Measurements from ENCODE around the gene ZNF761.
"Not testable (repeated sequence)": the region's sequence is repeated elsewhere in the genome, so short reads cannot be mapped to it uniquely, and the experiment has no call there.

ZNF761 gene

DNA sequence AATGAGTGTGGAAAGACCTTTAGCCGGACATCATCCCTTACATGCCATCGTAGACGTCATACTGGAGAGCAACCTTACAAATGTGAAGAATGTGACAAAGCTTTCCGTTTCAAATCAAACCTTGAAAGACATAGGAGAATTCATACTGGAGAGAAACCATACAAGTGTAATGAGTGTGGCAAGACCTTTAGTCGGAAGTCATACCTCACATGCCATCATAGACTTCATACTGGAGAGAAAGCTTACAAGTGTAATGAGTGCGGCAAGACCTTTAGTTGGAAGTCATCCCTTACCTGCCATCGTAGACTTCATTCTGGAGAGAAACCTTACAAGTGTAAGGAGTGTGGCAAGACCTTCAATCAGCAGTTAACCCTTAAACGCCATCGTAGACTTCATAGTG is 24.0 kb downstream of the ZNF761 start:
- DNase-seq = no peak

DNA sequence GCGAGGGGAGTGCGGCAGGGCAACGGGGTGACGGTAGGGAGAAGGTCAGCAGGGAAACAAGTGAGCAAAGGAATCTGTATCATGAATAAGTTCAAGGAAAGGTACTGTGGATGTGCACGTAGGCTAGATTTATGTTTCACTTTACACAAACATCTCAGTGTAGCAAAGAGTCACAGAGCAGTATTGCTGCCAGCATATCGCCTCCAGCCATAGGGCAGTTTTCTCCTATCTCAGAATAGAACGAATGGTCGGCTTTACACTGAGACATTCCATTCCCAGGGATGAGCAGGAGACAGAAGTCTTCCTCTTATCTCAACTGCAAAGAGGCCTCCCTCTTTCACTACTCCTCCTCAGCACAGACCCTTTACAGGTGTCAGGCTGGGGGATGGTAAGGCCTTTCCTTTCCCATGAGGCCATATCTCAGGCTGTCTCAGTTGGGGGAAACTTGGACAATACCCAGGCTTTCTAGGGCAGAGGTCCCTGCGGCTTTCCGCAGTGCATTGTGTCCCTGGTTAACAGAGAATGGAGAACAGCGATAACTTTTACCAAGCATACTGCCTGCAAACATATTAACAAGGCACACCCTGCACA is 28.4 kb downstream of the ZNF761 start:
- not testable (repeated sequence) for DNase-seq

DNA sequence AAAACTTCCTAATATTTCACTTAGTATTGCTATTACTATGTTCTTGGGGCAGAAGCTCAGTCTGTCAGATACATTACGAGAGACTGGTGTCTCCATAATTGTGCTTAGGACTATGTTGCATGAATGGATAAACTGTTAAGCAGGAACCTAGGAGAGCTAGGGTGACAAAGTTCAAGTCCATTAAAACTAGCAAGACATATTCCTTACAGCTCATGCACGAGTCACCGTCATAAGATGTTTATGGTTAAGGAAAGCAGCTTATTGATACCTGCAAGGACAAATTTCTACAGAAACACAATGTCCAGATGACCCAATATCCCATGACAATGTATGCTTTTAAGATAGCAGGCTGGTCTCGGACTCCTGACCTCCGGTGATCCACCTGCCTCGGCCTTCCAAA is 30.1 kb downstream of the ZNF761 start:
- DNase-seq = no peak

DNA sequence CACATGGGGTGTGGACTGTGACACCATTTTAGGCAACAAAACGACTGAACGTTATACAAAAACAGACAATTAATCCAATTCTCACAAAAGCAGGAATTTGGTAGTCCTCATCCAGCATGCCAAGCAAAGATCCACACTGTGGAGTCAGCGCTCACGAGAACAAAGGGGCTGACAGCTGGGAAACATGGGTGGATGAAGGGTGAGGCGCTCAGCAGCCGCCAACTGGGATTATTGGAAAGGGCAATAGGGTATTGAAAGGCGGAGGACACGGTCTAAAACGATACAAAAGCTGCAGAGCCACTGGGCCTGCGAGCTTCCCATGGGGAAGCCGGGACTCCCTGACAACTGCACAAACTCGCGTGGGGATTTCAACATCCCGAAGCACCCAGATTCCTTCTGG is 31.1 kb downstream of the ZNF761 start:
- DNase-seq = peak in 2 of 58 donors; percentile 30 to 36

DNA sequence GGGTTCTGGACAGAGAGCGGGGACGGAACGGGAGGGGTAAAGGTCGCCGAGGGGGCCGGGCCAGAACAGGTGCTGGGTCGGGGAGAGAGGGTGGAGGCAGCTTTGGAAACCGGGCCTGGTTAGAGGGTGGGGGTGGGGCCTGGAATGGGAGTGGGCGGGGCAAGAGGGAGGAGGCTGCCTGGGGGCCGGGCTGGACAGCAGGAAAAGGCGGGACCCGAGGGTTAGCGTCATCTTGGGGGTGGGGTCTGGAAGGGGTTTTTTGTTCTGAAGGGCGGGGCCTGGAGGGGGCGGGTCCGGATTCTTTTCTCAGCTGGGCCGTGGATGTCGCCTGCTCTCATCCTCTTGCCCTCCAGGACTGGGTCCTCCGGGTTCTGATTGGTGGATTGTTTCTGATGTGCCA is 31.5 kb downstream of the ZNF761 start:
- peak in 53 of 58 donors; percentile 0 to 88 (median 66) for DNase-seq

DNA sequence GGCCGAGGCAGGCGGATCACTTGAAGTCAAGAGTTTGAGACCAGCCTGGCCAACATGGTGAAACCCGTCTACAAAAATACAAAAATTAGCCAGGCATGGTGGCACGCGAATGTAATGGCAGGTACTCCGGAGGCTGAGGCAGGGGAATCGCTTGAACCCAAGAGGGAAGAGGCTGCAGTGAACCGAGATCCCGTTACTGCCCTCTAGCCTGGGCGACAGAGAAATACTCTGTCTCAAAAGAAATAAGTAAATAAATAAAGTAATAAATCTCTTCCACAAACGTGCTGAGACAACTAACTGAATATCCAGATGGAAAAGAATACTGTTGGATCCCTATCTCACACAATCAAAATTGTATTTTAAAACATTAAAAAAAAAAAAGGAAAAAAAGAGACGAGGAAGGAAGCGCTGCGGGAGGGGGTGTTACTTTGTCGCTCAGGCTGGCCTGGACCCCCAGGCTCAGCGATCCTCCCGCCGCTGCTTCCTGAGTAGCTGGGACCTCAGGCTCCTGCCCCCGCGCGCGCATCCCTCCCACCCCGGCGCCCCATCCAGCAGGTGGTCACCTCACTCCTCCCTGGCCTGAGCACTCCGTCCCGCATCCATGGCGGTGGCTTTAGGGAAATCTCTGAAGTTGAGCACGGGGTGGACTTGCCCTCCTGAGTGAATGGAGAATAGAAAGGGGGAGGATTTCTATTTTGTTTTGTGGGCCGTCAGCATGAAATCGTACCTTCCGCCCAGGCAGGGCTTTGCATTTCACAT is 35.1 kb downstream of the ZNF761 start:
- DNase-seq = peak in 4 of 58 donors; percentile 7 to 28 (median 19)

DNA sequence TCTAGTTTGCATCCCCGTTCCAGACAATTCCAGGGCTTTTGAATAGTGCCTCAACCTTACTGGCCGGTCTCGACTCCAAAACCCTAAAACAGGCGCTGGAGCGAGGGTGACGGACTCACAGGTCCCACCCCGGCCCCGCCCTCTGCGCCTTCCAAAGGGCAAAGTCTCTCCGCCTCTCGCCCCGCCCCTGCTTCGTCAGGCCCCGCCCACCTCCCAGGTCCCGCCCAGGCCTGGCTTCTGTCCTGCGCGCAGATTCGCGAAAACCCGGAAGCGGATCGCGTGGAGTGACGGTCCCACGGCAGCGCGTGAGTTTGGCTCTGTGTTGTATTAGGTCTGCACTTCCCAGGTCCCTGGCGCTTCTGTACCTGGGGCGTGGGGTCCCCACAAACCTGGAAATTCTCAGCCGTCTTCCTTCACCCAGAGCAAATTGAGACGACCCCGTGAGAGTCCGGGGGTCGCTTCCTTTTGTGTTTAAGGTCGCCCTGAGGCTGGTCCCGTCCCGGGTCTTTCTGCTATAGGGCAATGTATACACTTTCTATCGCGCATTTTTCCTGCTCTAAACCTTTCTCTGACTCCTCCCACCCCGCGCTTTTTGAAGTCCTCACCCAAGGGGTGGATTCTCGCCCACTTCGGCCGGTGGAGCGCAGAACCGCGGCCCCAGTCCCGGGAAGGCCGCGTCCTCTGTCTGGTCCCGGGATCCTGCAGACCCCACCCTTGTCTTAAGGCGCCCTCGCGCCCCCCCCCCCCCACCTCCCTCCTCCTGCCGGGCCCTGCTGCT is 35.9 kb downstream of the ZNF761 start, which contains the start of gene ZNF813:
Gene ZNF813, plus strand, starts transcription at position 249 of the 778 bp plus-strand sequence. CDS start 16,090 bp downstream, outside the sequence.
- DNase-seq = peak in 57 of 58 donors; percentile 3 to 96 (median 85)

DNA sequence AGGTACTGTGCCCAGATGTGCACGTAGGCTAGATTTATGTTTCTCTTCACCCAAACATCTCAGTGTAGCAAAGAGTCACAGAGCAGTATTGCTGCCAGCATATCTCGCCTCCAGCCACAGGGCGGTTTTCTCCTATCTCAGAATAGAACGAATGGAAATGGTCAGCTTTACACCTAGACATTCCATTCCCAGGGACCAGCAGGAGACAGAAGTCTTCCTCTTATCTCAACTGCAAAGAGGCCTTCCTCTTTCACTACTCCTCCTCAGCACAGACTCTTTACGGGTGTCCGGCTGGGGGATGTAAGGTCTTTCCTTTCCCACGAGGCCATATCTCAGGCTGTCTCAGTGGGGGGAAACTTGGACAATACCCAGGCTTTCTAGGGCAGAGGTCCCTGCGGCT is 36.8 kb downstream of the ZNF761 start:
- not testable (repeated sequence) for DNase-seq

DNA sequence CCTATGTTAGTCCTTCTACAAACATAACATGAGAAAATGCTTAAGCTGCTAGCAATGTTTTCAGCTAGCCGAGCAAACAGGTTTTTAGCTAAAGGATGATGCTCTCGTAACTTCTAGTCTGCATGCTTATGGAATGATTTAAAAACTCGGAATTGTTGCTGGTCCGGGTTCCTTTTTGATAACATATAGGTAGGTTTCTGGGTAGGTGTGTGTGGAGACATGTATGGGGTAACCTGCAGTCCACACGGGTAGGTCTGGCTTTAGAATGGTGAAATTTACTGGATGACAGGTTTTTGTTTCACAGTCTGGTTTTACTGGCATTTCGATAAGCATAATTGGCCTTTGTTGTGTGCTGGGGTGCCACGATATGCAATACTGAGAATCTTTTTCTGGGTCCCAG is 40.1 kb downstream of the ZNF761 start:
- no peak for DNase-seq

DNA sequence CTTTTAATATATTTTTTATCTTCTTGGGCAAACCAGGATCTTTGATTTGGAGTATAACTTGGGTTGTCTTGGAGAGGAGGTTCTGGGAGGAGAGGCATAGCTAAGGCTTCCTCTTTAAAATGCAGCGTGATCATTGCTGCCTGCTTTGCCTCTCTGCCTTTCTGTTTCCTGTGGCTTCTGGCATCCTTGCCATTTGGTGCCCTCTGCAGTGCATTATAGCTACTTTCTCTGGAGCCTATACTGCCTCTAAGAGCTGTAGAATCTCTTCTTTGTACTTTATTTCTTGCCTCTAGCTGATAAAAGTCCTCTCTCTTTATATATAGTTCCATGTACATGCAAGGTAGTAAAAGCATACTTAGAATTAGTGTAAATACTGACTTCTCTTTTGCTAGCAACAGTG is 43.0 kb downstream of the ZNF761 start:
- not testable (repeated sequence) for DNase-seq

DNA sequence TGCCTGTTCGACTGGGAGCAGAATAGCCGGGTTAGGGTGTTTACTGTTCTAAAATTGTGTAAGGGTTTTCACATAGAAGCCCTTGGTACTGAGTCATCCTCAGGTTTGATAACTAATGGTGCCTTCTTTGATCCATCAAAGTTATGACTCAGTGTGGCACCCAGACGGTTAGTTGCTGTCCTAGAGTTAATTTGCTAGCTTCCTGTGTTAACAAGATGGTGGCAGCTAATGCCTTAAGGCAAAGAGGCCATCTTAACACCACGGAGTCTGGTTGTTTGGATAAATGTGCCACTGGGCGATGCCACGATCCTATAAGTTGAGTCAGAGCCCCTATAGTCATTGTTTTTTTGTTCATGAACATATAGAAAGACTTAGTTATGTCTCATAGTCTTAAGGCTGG is 43.7 kb downstream of the ZNF761 start:
- not testable (repeated sequence) for DNase-seq

DNA sequence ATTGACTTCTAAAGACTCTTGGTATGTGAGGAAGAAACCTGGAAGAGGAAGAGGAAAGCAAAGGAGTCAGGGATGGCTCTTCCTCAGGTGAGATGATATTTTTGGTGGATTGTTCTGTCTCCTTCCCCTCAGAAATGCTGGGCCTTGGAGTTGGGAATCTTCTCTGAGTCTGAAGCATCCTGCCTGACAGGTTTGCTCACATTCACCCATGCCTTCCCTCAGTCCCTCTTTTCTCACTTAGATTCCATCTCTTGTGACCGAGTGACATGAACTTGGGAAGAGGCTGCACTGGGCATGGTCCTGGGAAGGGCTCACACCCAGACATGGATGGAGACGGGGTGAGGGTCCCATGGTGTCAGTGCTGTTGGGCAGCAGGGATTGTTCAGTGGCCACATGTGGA is 52.0 kb downstream of the ZNF761 start:
- not testable (repeated sequence) for DNase-seq

DNA sequence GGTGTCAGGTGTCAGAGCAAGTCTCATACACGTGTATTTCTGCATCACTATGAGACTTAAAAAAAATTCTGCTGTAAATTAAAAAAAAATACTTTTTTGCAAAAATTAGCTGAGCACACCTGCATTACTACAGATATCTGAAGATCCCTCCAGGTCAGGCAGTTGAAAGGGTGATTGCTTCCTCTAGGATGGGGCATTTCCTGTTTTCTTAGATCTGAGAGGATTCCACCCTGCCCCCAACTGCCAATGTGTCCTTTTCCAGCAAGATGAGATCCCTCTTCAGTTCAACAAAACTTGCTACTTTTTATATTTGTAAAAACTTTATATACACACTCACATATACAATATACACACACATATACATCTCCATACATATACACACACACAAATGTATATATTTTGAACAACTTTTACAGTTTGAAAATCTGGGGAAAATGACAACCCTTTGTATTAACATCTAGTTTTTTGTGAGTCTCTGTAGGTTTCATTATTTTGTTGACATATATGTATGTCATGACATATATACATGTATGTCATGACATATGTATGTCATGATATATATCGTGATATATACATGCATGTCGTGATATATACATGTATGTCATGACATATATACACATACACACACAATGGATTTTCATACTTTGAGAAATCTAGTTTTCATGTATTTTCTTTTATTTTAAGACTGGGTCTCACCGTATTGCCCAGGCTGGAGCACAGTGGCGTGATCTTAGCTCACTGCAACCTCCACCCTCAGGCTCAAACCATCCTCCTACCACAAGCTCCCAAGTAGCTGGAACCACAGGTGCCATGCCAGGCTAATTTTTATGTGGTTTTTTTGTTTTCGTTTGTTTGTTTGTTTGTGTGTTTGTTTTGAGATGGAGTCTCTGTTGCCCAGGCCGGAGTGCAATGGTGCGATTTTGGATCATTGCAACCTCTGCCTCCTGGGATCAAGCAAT is 53.5 kb downstream of the ZNF761 start:
- DNase-seq = no peak

DNA sequence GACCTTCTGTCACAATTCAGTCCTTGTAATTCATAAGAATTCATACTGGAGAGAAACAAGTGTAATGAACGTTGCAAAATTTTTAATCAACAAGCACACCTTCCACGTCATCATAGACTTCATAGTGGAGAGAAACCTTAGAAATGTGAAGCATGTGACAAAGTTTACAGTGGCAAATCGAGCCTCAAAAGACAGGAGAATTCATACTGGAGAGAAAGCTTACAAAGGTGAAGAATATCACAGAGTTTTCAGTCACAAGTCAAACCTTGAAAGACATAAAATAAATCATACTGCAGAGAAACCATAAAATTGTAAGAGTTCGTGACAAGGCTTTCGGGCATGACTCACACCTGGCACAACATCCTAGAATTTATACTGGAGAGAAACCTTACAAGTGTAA is 60.4 kb downstream of the ZNF761 start:
- no peak for DNase-seq

DNA sequence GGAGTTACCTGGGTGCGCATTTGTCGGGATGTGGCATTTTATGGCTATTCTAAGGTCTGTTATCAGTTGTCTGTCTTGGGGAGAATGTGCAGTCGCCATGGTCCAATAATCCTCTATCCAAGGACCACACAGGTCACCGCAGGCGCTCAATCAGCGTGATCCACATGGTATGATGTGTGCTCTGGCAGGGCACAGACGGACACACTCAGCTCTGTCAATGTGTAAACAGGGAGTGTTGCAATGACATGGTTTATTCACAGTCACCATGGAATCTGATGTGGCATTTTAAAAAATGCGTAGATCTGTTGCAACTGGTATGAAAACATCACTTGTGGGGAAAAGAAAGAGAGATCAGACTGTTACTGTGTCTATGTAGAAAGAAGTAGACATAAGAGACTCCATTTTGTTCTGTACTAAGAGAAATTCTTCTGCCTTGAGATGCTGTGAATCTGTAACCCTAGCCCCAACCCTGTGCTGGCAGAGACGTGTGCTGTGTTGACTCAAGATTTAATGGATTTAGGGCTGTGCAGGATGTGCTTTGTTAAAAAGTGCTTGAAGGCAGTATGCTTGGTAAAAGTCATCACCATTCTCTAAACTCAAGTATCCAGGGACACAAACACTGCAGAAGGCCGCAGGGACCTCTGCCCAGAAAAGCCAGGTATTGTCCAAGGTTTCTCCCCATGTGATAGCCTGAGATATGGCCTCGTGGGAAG is 65.7 kb downstream of the ZNF761 start:
- DNase-seq = not testable (repeated sequence)

DNA sequence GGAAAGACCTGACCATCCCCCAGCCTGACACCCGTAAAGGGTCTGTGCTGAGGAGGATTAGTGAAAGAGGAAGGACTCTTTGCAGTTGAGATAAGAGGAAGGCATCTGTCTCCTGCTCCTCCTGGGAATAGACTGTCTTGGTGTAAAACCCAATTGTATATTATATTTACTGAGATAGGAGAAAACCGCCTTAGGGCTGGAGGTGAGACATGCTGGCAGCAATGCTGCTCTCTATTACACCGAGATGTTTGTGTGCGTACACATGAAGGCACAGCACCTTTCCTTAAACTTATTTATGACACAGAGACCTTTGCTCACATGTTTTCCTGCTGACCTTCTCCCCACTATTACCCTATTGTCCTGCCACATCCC is 66.2 kb downstream of the ZNF761 start:
- not testable (repeated sequence) for DNase-seq

DNA sequence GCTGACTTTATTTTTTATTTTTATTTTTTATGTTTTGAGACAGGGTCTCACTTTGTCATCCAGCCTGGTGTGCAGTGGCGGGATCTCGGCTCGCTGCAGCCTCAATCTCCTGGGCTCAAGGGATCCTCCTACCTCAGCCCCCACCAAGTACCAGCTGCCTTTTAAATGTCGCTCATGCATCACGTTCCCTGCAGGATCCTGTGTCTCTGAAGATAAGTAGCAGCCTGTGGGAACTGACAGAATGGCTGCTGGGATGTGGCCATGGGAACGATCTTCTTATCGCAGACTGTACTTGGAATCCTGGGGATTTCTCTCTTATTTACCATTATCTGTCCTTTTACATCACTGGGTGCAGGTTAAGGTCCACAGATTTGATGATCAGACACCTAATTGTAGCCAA is 71.4 kb downstream of the ZNF761 start:
- peak in 3 of 58 donors; percentile 1 to 4 (median 2) for DNase-seq

DNA sequence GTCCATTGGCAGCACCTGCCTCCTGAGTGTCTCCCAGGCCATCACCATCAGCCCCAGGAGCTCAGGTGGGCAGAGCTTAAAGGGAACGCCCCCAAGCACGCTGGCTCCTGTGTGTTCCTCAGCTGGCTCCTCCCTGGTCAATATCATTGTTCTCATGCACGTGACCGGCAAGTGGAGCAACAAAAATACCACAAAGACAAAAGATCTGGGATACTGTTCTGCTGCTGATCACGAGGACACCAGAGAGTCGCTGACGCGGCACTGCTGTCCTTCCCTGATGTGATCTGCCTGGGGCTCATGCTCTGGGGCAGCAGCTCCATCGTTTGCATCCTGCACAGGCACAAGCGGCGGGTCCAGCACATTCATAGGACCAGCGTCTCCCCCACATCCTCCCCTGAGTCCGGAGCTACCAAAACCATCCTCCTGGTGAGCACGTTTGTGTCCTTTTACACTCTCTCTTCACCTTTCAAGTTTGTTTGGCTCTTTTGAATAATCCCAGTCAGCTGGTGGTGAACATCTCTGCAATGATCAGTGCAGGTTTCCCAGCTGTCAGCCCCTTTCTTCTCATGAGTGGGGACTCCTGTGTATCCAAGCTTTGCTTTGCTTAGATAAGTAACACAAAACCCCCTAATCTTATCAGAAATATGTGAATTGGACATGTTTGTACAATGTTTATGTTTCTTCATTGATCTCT is 72.0 kb downstream of the ZNF761 start:
- peak in 16 of 58 donors; percentile 3 to 37 (median 12) for DNase-seq

DNA sequence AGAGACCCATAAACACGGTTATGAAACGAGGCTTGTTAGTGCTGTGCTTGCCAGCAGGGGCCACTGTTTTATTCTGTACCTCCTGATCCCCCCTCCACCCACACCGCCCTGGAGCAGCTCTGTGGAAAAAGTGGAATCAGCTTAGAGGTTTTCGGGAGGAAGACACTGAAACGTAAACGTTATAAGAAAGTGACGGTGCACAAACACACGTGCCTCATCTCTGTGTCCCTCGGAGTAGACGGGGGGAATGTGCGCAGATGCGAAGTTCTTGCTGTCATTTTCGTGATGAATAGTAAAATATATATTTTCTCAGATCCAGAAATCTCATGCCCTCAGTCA is 72.5 kb downstream of the ZNF761 start:
- DNase-seq = peak in 13 of 58 donors; percentile 3 to 26 (median 13)

DNA sequence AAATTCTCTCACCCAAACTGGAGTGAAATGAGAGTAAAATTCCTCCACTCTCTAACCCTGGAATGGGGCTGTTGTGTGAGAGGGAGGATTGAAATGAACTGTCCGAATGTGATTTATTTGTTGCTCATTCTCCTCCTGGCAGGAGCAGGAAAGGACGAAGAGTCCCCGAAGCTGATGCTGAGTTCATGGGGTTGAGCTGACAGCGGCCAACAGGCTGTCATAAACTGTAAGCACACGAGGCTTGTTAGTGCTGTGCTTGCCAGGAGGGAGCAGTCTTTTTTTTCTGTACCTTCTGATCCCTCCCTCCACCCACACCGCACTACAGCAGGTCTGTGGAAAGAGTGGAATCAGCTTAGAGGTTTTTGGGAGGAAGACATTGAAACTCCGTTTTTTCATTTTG is 73.1 kb downstream of the ZNF761 start:
- no peak for DNase-seq

Data from anterior cingulate cortex (tissue), 58 donors.